HG03280 (cell line): ENCODE data around the gene PDE3B.
"Not testable (repeated sequence)": the region's sequence is repeated elsewhere in the genome, so short reads cannot be mapped to it uniquely, and the experiment has no call there.

ENCODE experiments used
- ATAC-seq: cut with Tn5 transposase; IDR thresholded peaks from one replicate; pipeline ENCODE4 v1.9.1; 2021; ENCODE audit warnings: mild to moderate bottlenecking, moderate library complexity; ENCODE audit not compliant: unreplicated experiment

Gene PDE3B

DNA sequence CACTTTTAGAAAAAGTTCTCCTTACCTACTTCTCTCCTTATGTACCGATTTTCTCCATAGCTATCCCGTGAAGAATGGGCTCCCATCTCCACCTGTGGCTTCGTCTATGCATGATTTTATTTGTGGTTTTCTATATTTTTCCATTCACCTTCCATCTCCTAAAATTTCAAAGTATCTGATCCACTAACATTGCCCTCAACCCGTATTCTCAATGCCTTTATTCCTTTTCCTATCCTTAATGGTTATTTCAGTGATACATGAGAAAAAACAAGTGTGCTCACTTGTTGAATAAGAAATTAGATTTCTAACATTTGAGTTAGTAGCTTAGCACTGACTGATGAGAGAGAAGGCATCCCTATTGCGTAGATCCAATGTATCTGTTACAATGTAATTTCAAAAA lies 231.6 kb downstream of the PDE3B start:
- ATAC-seq = no peak

DNA sequence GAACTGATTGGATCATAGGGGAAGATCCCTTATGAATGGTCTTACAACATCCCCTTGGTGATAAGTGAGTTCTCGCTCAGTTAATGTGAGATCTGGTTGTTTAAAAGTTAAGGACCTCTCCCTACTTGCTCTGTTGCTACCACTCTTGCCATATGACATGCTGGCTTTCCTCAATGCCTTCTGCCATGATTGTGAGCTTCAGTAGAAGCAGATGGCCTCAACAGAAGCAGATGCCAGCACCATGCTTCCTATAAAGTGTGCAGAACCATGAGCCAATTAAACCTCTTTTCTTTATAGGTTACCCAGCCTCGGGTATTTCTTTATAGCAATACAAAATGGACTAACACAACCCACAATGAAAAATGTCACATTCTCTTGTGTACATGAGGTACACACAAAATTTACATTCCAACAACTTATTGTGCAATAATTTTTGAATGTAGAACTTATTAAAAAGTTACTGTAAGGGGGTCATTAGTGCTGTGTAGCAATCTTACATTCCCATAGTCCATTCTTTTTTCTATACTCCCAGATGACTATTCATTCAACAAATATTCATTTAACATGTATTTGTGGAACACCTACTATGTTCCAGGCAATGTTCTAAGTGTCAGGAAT lies 238.1 kb downstream of the PDE3B start:
- ATAC-seq = no peak

DNA sequence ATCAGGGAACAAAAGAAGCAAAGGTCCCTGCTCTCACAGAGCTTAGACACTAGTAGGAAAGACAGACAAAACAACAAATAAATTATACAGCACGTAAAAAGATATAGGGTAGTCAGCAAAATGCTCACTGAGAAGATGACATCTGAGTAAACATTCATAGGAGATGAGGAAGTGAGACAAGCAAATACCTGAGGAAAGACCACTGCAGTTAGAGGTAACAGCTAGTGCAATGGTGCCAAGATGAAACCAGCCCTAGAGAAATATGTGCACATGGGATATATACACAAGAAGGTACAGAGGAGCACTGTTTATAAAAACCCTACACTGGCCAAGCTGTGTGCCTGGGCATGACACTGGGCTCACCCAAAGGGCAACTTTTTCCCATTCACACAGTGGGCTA lies 238.6 kb downstream of the PDE3B start:
- ATAC-seq = no peak

DNA sequence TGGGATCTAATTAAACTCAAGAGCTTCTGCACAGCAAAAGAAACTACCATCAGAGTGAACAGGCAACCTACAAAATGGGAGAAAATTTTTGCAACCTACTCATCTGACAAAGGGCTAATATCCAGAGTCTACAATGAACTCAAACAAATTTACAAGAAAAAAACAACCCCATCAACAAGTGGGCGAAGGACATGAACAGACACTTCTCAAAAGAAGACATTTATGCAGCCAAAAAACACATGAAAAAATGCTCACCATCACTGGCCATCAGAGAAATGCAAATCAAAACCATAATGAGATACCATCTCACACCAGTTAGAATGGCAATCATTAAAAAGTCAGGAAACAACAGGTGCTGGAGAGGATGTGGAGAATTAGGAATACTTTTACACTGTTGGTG lies 240.1 kb downstream of the PDE3B start:
- not testable (repeated sequence) for ATAC-seq

DNA sequence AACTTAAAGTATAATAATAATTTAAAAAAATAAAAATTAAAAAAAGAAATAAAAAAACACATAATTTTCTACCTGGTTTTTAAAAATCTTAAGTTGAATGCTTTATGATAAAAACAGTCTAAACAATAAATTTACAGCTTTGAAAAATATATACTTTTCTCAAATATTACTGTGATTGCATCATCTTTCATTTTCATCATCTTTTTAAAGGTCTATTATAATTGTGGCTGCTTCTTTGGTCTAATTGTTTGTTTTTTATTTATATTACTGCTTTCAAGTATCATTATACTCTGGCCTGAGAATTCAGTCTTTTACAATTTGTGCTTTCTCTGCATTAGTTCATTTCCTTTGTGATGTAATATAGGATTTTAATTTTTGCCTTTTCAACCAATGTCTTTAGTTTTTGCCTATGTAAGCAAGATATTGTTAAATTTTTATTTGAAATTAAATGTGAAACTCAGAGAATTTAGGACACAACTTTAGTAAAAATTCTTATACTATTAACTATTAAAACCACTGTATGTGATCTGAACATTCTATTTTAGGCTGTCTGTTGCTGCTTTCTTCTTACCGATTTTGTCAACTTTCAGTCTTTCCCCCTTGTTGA lies 241.2 kb downstream of the PDE3B start:
- ATAC-seq = no peak

DNA sequence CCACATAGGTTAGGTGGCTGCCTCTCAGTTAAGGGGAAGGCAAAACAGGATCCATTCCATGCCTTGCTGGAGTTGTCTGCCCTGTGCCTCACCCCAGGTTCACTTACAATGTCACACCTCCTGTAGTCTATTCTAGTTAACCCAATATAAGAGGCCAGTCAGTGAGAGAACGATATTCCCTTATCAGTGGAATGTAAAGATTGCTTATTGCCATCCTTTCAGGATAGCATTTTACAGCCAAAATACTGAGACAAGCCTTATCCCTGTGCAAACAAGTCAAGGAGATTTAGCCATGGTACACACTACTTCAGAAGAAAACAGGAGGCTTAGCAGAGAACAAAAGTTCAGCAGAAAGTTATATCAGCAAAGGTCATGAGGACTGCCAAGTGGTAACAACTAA lies 242.9 kb downstream of the PDE3B start:
- no peak for ATAC-seq

DNA sequence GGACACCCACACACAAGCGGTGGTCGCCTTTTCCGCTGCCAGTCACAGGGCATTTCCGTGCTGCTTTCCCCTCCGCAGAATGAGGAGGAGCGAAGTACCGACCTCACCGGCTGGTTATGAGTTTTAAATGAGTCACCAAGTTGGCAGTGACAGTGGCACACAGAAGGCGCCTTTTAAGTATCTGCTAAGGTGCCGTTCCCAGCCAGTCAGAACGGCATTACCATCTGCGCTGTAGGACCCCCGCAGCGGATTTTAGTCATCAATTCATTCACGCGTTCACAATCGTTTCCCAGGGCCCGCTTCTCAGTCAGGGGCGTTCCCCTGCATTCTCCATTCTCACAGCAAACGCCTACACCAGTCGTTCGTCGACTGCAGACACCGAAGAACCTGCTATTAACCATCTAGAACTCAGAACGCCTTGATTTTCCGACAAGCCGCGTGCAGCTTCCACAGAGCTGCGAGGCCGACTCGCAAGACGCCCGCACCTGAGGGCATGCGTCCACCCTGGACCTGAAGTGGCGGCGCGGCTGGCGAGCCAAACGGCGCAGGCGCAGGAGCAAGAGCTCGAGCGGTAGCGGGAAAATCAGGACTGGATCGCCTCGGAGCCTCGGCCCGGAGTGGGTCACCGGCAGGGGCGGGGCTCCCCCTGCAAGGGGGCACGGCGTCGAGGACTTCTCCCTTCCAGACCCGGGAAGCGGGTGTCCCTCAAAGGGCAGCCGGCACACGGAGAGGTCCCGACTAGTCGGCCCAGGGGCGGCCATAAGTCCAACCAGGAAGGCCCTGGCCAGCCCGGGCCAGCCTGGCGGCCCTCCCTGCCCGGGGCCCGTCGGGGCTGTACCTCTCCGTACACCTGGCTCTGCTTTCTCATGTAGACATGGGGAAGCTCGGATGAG lies 247.8 kb downstream of the PDE3B start:
- ATAC-seq = peak; percentile 50

DNA sequence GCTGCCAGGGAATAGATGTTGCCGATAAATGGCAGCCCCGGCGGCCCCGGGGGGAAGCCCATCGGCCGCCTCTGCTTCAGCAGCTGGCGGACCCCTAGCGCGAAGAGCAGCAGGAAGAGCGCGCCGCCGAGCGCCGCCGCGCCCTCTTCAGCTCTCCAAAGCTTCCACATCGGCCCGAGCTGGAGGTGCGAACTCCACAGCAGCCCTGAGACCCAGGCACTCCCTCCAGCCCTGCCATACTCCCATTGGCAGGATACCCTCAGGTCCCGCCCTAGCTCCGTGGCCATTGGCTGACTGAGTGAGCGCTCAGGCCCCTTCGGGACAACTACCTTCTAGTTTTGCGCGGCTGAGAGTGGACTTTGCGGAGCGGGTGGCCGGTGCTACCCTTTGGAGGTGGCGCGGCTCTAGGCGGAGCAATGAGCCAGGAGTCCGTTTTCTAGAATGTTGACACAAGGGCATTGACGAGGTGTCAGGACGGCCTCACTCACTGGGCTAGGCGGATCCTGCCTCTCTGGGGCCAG lies 248.5 kb downstream of the PDE3B start, which contains the start of gene CYP2R1:
TSS of gene CYP2R1 (minus strand) at position 196 of the 521 bp plus-strand sequence. CDS start at position 170, 26 bp downstream.
- peak; percentile 97 for ATAC-seq

DNA sequence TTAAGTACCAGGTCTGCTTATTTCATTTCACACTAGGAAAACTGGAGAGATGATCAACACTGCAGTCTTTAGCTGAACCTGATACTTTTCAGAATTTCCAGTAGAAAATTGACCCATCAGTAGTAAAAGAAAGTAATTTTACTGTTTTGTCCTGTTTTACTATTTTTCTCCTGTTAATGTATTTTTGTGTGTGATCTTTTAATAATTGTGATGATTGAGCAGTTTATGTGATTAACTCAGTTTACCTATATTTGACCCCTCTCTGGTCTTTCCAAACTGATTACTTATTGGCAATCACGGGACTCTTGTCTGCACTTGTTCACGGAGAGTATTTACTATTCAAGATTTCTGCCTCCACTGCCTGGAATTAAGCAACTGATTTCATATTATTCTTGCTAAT lies 249.0 kb downstream of the PDE3B start:
- no peak for ATAC-seq

DNA sequence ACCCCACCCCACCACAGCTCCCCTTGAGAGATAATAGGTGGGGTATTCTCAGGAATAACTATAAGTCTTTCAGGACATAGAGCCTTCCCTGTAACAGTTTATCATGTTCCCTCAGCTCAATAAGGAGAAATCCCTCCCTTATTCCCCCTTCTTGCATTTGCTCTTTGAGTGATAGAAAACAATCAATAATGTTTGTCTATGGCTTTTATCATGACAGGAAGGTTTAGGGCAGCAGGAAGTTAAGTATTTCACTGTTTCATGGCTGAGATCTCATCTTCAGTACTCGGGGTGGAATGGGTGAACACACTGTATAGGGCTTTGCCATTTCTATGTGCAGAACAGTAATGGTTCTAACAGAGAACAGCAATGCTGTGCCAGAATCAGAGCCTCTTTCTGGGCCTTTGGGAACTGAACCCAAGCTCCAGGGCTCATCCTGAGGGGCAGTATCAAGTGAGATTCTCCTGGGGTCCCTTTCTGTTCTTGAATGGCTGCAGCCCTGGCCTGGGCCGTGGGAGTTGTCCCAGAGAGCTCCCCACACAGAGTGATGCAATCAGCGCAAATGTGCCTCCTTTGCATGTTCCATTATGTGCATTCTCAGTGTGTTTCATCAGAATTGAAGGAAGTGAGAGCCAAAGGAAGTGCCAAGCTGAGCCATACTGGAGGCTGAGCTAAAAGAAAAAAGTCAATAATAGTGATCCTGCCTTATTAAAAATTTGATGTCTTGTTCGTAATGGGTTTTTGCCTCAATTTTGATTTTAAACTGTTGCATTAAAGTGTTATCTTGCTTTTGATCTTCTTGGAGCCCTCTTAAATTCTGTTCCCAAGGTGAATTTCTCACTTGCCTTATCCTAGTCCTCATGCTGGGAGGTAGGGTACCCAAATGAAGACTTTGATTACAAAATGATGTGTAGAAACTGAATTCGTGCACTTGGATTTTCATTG lies 251.3 kb downstream of the PDE3B start:
- no peak for ATAC-seq

DNA sequence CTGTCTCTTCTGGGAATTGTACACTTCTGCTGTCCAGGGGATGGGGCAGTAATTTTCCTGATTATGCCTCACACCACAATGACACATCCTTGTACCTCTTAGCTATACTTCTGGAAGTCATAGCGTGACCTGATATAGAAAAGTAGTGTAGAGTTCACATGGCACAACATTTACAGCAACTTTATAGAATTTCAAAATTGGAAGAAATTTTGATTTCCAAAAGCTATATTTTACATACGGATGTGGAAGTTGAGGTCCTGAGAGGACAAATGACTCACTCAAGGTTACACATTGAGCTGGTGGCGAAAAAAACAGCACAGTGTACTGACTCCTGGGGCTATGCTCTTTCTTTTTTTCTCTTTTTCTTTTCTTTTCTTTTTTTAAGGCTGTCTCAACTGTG lies 254.8 kb downstream of the PDE3B start:
- no peak for ATAC-seq

DNA sequence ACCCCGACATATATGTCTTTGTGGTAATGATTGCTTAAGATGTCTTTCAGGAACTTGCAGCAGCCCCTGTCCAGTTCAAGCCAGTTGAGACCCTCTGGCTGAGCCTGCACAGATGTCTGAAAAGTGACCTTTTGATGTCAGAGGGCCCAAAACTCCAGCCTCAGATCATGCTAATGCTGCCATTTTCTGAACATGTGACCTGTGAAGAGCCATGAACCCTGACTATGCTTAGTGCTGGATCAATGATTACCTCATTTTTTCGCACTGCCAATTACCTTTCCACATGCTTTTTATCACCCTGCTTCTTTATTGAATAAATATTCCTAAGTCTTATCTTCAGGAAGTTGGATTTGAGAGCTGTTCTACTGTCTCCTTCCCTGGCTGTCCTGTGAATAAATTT lies 255.3 kb downstream of the PDE3B start:
- ATAC-seq = no peak

DNA sequence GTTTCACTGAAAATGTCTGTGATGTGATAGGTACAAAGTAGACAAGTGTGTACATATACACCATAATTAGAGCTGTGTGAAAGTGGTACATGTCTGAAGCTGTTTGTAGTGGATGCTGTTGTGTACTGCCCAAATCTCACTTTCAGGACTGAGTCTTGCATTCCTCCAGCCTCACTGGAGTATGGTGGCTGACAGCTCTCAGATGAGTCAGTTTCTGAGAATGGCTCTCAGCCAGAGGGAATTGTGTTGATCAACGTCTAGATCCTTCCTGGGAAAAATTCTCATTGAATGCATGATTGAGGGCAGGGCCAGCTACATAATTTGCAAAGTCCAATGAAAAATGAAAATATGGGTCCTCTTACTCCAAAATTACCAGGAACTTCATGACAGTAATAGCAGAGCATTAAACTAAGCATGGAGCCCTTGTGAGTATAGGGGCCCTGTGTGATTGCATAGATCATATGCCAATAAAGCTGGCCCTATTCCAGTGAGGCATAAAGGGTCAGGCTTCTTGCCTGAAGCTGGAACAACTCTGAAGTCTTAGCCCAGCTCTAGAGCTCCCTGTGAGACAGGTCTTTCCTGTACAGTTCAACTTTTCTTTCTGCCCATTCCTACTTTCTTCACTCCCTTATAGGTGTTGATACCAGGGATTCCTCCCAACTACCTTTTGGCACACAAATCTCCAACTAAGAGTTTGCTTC lies 259.2 kb downstream of the PDE3B start:
- ATAC-seq = no peak

DNA sequence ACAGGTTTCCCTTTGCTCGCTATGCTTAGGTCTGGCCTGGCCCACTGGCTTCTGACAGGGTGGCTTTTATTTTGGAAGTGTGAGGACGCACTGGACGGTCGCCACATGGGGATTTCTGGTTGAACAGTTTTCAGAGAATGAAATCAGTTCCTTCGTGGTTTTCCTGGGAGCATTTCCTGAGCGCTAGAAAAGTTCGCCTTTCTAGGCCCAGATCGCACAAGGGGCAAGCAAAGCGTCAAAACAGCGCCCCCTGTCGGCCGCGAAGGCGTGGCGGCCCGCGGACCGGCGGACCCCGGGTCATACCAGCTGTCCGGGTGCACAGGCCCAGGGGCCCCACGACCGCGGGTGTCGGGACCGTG lies 261.1 kb downstream of the PDE3B start:
- ATAC-seq = peak; percentile 47

DNA sequence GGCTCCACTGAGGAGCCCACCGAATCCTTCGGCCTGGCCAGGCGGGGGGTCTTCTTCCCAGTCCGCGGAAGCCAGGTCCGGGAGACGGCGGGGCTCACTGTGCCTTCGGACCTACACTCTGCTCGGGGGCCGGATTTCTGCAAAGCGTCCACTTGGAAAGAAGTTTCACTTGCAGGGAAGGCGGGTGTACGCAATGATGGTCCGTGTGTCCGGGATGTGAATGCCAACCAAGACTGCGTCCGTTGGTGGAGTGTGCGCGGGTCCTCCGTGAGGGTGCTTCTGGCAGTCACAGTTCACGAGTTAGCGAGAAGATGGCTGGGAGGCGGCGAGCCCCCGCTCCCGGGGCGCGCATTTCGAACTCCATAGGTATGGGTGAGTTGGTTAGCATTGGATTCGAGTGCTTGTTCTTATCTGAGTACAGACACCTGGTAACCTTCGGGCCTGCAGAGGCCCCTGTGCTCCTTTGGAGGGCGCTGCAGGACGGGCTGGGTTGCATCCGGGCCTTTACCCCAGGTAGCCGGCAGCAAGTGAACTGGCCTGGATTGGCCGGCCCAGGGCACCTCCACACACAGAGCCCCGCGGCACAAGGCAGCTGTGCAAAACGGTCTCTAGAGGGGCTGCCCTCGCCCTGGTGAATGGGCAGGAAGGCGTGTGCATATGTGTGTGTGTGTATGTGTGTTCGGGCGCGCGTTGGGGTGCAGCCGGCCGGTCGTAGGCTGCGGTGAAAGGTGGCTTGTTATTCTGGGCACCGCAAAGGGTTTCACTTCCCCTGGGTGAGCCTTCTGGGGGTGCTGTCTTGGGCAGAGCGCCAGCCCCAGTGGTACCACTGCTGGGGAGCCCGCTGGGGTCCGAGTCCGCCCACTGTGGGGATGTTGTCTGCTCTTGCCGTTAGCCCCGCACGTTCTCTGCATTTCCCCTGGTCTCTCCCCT lies 261.8 kb downstream of the PDE3B start:
- peak; percentile 63 for ATAC-seq

DNA sequence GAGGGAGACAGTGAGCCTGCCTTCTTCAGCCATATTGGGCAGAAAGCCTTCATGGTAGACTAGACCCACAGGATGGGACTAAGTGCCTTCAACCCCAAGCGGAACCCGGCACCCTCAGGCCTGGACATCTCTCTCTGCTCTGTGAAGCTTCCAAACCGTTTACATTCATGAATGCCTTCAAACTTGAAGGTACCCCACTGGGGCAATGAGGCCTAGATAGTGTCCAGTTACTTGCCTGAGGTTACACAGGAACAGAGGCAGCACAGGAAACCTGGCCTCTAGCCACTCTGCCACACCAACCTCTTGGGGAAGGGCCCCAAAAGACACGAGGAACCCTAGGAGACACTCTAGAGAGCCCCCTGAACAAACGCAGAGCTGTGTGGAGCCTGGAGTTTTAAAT lies 263.0 kb downstream of the PDE3B start:
- ATAC-seq = no peak

DNA sequence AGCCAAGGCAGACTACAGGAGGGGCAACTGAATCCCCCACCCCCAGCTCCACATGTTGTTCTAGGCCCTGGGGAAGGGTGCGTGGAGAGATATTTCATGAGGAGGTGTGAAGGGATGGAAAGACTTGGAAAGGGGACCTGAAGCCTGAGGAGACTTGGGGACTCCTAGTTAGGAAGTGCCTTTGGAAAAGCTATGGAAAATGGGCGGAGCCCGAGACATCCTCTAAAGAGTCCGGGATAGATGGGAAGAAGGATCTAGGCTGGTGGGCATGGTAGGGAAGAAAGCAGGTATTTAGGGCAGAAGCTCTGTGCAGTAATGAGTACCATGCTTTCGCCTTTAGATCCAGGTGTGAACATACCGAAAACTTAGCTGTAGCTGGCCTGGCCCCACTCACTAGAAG lies 263.4 kb downstream of the PDE3B start:
- no peak for ATAC-seq

DNA sequence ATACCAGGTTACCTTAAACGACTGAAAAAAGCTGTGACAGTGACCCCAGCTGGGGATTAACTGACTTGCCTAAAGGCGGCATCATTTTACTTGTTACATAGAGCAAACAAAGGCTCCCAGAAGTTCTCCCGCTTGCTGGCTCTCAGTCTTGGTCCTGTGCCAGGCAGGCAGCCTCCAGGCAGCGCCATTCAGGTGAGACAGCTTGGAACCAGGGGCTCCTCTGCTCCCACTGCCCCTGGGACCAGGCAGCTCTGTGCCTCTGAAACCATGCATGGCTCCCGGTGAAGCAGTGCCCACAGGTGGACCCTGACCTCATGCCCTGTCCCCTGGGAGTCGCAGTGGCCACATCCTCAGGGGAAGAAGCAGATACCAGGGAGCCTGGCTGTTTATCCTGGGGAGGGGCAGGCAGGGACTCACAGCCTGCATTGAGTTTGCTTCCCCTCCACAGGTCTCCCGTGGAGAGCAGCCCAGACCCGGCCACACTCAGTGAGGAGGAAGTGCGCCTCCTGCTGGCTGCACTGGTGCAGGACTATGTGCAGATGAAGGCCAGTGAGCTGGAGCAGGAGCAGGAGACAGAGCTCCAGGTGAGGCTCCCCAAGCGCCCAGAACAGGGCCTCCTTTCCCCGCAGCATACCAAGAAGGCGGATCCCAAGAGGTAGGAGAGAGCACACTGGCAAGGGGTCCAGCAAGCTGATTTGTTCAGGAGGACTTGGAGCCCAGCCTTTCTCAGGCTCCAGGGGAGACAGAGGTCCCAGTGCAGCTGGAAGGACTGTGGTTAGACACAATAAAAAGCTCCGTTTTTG lies 264.0 kb downstream of the PDE3B start:
- peak; percentile 53 for ATAC-seq
